Glutamatergic neuron (in vitro differentiated cells): ENCODE measurements around the gene GSDME. TPM values are rescaled to one million over a fixed set of nuclear protein-coding genes. Genes with fewer than 3 reads are reported as not detected.

Experiments
- DNase-seq: peaks from one replicate; pipeline ENCODE4 v3.0.0; 2022
- H3K27ac Mint-ChIP-seq: one replicate; pipeline ENCODE4 v1.8.0; 2020; ENCODE audit warnings: mild to moderate bottlenecking, mixed read lengths, inconsistent platforms; ENCODE audit not compliant: unreplicated experiment
- H3K27me3 Mint-ChIP-seq: one replicate; pipeline ENCODE4 v1.8.0; 2020; ENCODE audit warnings: mild to moderate bottlenecking, moderate library complexity, mixed read lengths, inconsistent platforms; ENCODE audit not compliant: unreplicated experiment
- H3K36me3 Mint-ChIP-seq: one replicate; pipeline ENCODE4 v1.8.0; 2020; ENCODE audit warnings: mild to moderate bottlenecking, mixed read lengths, inconsistent platforms; ENCODE audit not compliant: unreplicated experiment
- H3K4me1 Mint-ChIP-seq: one replicate; pipeline ENCODE4 v1.8.0; 2020; ENCODE audit warnings: mild to moderate bottlenecking, low read depth, mixed read lengths, inconsistent platforms; ENCODE audit not compliant: unreplicated experiment
- H3K4me3 Mint-ChIP-seq: one replicate; pipeline ENCODE4 v1.8.0; 2020; ENCODE audit warnings: mild to moderate bottlenecking, mixed read lengths, inconsistent platforms; ENCODE audit not compliant: unreplicated experiment
- H3K9me3 Mint-ChIP-seq: one replicate; pipeline ENCODE4 v1.8.0; 2020; ENCODE audit warnings: mild to moderate bottlenecking, moderate library complexity, mixed read lengths, inconsistent platforms; ENCODE audit not compliant: unreplicated experiment
- CTCF ChIP-seq: fragments of 200-600 bp; sonication (generic); IDR thresholded peaks from one replicate; pipeline ENCODE4 v1.5.0; 2021; ENCODE audit not compliant: partially characterized antibody, unreplicated experiment
- total RNA-seq: library from RNA; stranded (reverse); fragmentation: NEBNext Ultra II Directional; extraction: Animal tissue kit (Norgen Biotek cat#: 25700); gene quantifications from one replicate; pipeline ENCODE4 v1.2.1, GENCODE V29; 2021; ENCODE audit not compliant: unreplicated experiment

Gene GSDME
- total RNA-seq, 1 donor from 2014 or later: 12.7 TPM

GRCh38 chr7:24793982-24794648 is 36.9 kb upstream of the GSDME start:
- Mint-ChIP-seq H3K4me1 (no peaks in the 10 kb centered on the region), H3K36me3 (peaks cover 5% of the 10 kb centered on the region), H3K9me3 (no peaks in the 10 kb centered on the region), H3K4me3 (no peak overlapping the region), H3K27me3 (peaks cover 3% of the 10 kb centered on the region), H3K27ac (no peak overlapping the region)
- TF ChIP-seq CTCF: no peak
- DNase-seq: no peak

GRCh38 chr7:24788961-24789576 is 31.8 kb upstream of the GSDME start:
- no peaks in the 10 kb centered on the region for H3K9me3 Mint-ChIP-seq
- H3K4me1 Mint-ChIP-seq: no peaks in the 10 kb centered on the region
- no peak overlapping the region for H3K27ac Mint-ChIP-seq
- TF ChIP-seq CTCF: no peak
- H3K36me3 Mint-ChIP-seq: no peaks in the 10 kb centered on the region
- DNase-seq: no peak
- H3K4me3 Mint-ChIP-seq: no peak overlapping the region
- peaks cover under 1% of the 10 kb centered on the region for H3K27me3 Mint-ChIP-seq

GRCh38 chr7:24788075-24788474 is 30.8 kb upstream of the GSDME start:
- Mint-ChIP-seq H3K4me3 (no peak overlapping the region), H3K27ac (no peak overlapping the region), H3K36me3 (no peaks in the 10 kb centered on the region), H3K4me1 (no peaks in the 10 kb centered on the region), H3K27me3 (no peaks in the 10 kb centered on the region), H3K9me3 (no peaks in the 10 kb centered on the region)
- TF ChIP-seq CTCF: peak; percentile 59
- DNase-seq: no peak

GRCh38 chr7:24786941-24787340 is 29.7 kb upstream of the GSDME start:
- no peak for DNase-seq
- Mint-ChIP-seq H3K9me3 (no peaks in the 10 kb centered on the region), H3K4me3 (no peak overlapping the region), H3K36me3 (no peaks in the 10 kb centered on the region), H3K4me1 (no peaks in the 10 kb centered on the region), H3K27ac (no peak overlapping the region), H3K27me3 (no peaks in the 10 kb centered on the region)
- no peak for TF ChIP-seq CTCF

- Mint-ChIP-seq H3K4me1 (no peaks in the 10 kb centered on the region), H3K36me3 (no peaks in the 10 kb centered on the region), H3K27me3 (no peaks in the 10 kb centered on the region), H3K9me3 (no peaks in the 10 kb centered on the region), H3K27ac (no peak overlapping the region), H3K4me3 (no peak overlapping the region)
- DNase-seq: no peak
- no peak for TF ChIP-seq CTCF
Observed at GRCh38 chr7:24786306-24786705, 29.0 kb upstream of the GSDME start.
